CD4-positive, alpha-beta T cell treated with Interleukin-21 for 1 hour (primary cell): ENCODE measurements around the gene CSNK1G2.

Experiments used
- DNase-seq: peaks from one replicate; pipeline ENCODE4 v3.0.0-alpha.2; 2020

CSNK1G2 gene

GRCh38 chr19:1920644-1921043 is 20.3 kb upstream of the CSNK1G2 start:
- no peak for DNase-seq

GRCh38 chr19:1921326-1921725 is 19.6 kb upstream of the CSNK1G2 start:
- DNase-seq, result no peak

DNA sequence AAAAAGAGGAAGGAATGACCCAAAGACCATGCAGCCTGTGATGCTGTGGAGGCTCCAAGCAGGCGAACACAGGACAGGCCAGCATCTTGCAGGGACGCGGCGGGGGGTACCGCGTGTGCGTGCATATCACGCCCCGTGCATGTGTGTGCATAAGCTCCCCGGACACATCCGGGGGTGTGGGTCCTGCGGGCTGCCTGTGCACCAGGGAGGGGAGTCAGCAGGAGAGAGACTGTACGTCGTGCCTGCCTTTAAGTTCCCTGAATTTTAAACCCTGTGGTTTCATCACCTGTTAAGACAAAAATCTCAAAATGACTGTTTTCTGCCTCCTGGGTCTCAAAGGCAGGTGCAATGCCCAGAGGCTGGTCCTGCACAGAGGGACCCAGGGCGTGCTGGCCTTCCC is 19.1 kb upstream of the CSNK1G2 start:
- DNase-seq, result no peak

DNA sequence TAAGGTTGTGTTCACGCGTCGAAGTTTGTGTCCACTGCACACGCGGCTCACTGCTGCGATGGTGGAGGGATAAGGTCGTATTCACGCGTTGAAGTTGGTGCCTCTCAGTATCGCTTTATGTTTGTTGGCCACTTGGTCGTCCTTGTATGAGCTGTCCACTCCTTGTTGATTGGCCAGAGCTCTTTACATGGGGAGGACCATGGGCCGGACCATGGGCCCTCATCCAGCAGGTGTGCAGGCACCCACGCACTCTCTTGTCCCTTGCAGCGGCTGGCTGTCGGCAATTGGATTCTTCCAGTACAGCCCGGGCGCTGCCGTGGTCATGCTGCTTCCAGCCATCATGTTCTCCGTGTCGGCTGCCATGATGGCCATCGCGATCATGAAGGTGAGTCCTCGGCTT is 18.2 kb upstream of the CSNK1G2 start:
- DNase-seq, result no peak

GRCh38 chr19:1923319-1923718 is 17.7 kb upstream of the CSNK1G2 start:
- no peak for DNase-seq

DNA sequence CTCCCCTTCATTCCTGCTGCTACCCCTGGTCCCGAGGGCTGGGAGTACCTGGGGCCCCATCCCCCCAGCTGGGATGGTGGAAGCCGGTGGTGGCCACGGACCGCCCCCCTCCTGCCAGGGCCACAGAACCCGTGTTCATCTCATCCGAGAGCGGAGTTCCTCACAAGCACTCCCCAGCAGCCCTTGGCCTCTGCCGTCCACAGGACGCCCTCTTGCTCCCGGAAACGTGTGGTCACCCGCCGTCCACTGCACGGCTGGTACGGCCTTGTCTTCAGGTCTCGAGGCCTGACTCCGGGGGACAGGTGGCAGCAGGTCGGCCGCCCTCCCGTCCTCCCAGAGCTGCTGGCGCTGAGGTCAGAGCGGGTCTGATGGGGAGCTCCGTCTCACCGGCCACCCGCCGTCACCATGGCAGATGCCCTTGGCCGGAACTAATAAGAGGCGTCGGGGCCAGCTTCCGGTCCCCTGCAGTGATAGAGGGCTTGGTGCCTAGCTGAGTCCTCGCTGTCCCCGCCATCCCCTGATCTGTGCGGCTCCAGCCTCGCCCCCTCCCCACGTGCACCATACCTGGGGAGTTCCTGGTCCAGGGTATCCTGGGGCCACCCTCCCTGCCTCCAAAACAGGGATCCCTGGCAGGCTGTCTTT is 16.5 kb upstream of the CSNK1G2 start:
- DNase-seq, result no peak

DNA sequence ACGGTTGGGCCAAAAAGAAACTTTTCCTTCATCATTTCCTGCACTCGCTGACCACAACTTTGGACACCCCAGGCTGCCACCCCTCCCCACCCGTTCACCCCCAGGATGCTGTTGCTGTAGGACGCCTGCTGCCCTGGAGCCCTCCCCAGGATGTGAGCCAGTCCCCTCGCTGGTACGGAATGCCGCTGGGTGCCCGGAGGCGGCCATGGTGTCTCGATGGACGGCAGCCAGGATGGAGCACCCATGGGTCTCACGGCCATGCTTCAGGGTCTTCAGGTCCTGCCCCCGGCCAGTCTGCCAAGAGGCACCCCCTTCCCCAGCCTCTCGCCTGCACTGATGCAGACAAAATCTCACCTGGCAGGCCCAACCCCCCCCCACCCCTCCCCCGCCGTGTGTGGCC is 15.4 kb upstream of the CSNK1G2 start:
- DNase-seq, result no peak

GRCh38 chr19:1929021-1929742 is 11.8 kb upstream of the CSNK1G2 start:
- DNase-seq, result peak; percentile 85

- no peak for DNase-seq
These were observed 9.5 kb upstream of the CSNK1G2 start for GRCh38 chr19:1931445-1931844.

DNA sequence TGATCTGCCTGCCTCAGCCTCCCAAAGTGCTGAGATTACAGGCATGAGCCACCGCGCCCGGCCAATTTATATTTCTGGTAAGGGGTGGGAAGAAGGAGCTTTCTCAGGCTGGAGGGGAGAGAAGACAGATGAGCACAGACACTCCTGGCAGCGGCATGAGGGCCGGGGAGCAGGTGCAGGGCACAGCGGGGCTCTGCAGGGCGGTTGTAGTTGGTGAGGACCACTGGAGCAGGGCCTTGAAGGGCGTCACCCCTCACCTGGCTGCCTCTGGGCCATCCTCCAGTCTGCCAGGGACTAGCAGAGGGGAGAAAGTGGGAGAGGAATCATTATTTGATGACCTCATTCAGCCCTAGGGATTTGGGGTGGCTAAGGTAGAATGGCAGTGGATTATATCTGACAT is 8.6 kb upstream of the CSNK1G2 start:
- DNase-seq, result no peak

- DNase-seq, result no peak
These were observed 7.7 kb upstream of the CSNK1G2 start for GRCh38 chr19:1933244-1933643.

- no peak for DNase-seq
These were observed 7.0 kb upstream of the CSNK1G2 start for GRCh38 chr19:1933942-1934341.

- DNase-seq, result peak; percentile 37
These were observed 5.3 kb upstream of the CSNK1G2 start for GRCh38 chr19:1935484-1936208.

DNA sequence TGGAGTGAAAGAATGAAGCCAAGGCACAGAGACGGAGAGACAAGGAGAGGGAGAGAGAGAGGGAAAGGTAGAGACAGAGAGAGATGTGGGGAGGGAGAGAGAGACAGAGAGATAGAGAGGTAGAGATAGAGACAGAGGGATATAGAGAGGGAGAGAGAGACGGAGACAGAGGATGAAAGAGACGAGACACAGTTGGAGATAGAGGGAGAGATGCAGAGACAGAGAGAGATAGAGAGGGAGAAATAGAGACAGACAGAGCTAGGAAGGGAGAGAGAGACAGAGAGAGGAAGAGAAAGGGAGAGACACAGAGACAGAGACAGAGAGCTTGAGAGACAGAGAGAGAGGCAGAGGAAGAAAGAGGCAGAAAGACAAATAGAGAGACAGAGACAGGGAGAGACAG is 4.5 kb upstream of the CSNK1G2 start:
- DNase-seq, result no peak

DNA sequence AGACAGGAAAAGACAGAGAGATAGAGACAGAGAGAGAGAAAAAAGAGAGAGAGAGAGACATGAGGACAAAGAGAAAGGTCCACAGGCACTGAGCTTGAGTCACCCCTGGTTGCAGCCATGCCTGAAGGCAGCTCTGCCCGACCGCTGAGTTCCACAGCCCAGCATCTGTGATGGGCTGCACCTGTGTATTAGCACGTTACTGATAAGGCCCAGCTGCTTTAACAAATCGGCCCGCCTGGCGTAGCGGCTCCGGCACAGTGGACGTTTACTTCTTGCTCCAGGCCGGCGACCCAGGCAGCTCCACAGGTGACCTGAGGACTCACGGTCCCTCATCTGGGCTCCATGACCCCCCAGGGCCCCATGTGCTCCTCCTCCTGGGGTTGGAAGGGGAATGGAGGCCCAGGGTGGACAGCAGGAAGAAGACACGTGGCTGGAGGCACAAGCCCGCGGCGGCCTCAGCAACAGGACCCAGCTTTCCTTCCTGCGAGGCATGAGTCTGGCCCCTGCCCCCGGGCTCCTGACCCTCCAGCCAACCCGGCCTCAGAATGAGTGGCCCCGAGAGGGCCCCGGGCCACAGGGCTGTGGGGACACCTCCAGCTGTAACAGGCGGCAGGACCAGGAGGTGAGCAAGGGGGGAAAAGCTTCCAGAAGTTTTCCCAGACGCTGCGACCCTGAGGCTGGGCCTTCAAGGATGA is 3.9 kb upstream of the CSNK1G2 start:
- DNase-seq, result no peak

DNA sequence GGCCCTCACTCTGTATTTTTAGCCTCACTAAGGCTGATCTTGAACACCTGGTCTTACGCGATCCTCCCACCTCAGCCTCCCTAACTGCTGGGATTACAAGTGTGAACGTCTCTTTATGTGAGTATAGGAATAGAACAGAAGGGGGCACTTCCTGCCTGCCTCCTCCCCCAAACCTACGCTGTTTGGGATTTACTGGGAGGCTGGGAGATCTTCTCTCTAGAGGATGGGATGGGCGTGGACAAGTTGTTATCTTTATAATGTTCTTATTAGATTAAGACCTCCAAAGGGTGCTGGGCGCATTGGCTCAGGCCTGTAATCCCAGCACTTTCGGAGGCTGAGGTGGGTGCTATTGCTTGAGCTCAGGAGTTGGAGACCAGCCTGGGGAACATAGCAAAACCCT is 2.9 kb upstream of the CSNK1G2 start:
- no peak for DNase-seq

GRCh38 chr19:1942078-1942933 is 1.3 kb downstream of the CSNK1G2 start:
- peak; percentile 90 for DNase-seq

- no peak for DNase-seq
These were observed 2.1 kb downstream of the CSNK1G2 start for GRCh38 chr19:1942934-1943555.

GRCh38 chr19:1943661-1944087 is 2.7 kb downstream of the CSNK1G2 start:
- DNase-seq, result no peak

GRCh38 chr19:1944088-1944915 is 3.3 kb downstream of the CSNK1G2 start:
- no peak for DNase-seq

DNA sequence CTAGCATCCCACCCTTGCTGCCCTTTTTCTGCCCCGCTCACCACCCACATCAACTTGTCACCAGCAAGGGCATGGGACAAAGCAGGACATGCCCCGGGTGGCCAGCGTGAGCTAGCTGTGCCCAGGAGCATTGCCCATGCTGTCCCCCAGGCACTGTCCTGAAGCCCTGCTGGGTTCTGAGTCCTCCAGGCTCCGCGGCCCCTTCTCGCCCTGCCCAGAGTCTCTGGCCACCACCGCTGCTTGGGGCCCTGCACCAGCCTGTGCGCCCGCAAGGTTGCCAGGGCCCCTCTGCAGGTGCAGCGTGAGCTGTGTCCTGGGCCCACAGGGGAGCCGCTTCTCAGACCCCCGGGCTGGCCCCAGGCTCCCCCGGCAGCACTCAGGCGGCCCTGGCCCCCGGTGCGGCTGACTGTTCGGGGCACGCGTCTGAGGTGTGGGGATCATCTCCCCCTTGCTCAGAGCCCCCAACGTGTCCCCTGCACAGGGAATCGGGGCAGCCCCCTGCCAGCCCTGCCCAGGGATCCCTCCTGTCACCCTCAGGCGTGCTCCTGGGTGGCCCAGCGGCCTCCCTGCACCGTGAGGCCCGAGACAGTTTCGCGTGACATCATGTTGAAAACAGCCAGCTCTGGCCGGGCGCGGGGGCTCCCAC is 4.1 kb downstream of the CSNK1G2 start:
- no peak for DNase-seq
